RPMI8226 (cell line): Measurements from ENCODE around the gene TUBB2A.
"Not testable (repeated sequence)": the region's sequence is repeated elsewhere in the genome, so short reads cannot be mapped to it uniquely, and the experiment has no call there.

Experiments
- DNase-seq: peaks from one replicate; pipeline ENCODE4 v3.0.0-alpha.2; 2015

The TUBB2A gene

DNA sequence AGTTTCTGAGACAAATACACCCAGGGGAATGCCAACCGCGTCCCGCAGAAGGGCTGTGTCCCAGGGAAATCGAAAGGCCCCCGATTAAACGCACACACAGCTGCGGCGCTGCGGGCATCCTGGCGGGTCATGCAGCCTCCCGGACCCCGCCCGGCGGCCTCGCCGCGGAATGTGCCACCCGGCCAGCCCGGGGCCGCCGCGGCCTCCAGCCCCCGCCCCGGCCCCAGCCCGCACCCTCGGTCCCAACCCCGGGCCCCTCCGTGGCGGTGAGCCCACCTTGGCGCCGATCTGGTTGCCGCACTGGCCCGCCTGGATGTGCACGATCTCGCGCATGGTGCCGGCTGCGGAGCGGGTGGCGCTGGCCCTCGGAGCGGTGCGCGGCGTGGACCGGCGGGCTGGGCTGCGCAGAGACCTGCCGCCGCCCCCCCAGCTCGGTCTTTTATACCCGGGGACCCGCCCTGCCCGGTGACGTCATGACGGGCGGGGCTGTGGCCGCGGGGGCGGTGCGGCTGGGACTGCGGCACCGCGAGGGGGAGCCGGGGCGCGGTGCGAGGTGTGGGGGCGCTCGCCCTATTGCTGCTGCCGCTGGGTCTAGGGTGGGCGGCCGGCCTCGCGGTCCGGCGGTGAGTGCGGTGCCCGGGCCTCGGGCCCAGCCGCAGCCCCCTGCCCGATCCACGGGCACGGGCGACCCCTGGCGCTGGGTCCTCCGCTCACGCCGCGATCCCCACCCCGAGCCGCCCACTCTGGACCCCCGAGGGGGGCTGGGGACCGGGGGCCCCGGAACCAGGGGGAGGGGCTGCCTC, at the start of gene TUBB2A:
TSS of gene TUBB2A (minus strand) at position 414 of the 803 bp plus-strand sequence. CDS start at position 333, 81 bp downstream.
- DNase-seq, result peak; percentile 92

- no peak for DNase-seq
Observed at GRCh38 chr6:3206339-3207015, 49.1 kb upstream of the TUBB2A start.

- no peak for DNase-seq
Observed at GRCh38 chr6:3205913-3206312, 48.6 kb upstream of the TUBB2A start.

GRCh38 chr6:3204921-3205320, 47.6 kb upstream of the TUBB2A start:
- no peak for DNase-seq

- DNase-seq, result peak; percentile 19
Observed at GRCh38 chr6:3202999-3203696, 45.8 kb upstream of the TUBB2A start.

GRCh38 chr6:3201388-3201787, 44.0 kb upstream of the TUBB2A start:
- DNase-seq, result no peak

- DNase-seq, result no peak
Observed at GRCh38 chr6:3200682-3201081, 43.3 kb upstream of the TUBB2A start.

DNA sequence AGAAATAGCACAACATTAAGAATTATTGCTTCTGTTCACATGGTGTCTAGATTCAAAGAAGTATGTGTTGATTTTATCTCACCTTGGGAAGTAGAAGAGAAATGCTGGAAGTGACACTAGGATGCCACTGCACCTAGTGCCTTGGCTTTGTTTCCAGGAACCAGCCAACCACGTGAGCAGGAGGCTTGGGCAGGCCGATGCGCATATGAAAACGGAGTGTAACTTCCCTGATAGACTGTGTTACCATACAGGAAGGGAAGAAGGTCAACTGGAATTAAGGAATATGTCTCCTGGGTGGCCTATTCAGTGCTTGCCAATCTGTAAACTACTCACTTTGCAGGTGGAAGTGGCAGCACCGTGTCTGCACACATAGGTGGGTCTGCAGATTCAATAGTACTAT, 42.0 kb upstream of the TUBB2A start:
- no peak for DNase-seq

DNA sequence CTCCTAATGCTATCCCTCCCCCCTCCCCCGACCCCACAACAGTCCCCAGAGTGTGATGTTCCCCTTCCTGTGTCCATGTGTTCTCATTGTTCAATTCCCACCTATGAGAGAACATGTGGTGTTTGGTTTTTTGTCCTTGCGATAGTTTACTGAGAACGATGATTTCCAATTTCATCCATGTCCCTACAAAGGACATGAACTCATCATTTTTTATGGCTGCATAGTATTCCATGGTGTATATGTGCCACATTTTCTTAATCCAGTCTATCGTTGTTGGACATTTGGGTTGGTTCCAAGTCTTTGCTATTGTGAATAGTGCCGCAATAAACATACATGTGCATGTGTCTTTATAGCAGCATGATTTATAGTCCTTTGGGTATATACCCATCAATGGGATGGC, 40.4 kb upstream of the TUBB2A start:
- not testable (repeated sequence) for DNase-seq

- DNase-seq, result no peak
Observed at GRCh38 chr6:3196770-3197169, 39.4 kb upstream of the TUBB2A start.

DNA sequence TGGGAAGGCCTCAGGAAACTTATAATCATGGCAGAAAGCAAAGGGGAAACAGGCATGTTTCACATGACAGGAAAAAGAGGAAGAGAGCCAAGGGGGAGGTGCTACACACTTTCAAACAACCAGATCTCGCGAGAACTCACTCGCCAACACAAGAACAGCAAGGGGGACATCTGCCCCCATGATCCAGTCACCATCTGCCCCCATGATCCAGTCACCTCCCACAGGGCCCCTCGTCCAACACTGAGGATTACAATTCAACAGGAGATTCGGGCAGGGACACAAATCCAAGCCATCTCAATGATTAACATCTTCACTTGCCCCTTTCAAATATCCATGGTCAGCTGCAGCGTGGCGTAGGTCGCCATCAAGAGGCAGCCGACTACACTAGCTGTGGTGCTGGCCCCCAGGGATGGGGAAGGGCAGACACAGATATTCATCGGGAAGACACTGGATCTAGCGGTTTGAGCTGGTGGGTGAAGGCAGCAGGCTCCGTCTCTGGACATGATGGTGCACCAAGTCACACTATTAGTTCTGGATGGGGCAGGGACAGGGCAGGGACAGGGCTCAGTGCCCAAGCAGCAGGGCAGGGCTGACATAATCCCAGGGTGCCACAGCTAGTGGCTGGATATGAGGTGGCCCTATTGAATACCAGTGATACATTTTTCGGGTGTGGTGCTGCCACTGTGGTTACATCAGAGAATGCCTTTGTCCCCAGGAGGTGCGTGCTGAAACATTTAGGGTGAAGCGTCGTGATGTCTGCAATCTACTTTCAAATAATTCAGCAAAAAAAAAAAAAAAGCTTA, 38.6 kb upstream of the TUBB2A start:
- no peak for DNase-seq

GRCh38 chr6:3195420-3195694, 38.0 kb upstream of the TUBB2A start:
- no peak for DNase-seq

- peak; percentile 64 for DNase-seq
Observed at GRCh38 chr6:3194535-3195419, 37.4 kb upstream of the TUBB2A start.

- no peak for DNase-seq
Observed at GRCh38 chr6:3193102-3193849, 35.9 kb upstream of the TUBB2A start.

- DNase-seq, result no peak
Observed at GRCh38 chr6:3190779-3191178, 33.4 kb upstream of the TUBB2A start.

- no peak for DNase-seq
Observed at GRCh38 chr6:3190056-3190455, 32.7 kb upstream of the TUBB2A start.

GRCh38 chr6:3189192-3189591, 31.8 kb upstream of the TUBB2A start:
- not testable (repeated sequence) for DNase-seq

DNA sequence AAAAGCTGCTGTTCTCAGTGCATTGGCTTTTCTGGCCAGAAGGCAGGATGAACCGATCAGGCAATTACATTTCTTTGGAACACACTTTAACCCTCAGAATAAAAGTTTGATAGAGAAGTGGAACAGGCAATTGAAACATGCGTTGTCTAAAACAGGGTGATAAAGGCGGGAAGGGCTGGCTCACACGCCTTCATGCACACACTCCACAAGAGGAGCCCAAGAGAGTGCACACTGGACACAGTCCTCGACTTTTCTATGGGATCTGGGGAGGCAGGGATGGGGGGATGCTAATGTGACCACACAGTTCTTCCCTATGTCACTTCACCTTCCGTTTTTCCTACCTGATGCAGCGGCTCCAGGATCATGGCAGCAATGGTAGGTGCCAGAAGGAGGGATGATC, 30.9 kb upstream of the TUBB2A start:
- DNase-seq, result no peak

DNA sequence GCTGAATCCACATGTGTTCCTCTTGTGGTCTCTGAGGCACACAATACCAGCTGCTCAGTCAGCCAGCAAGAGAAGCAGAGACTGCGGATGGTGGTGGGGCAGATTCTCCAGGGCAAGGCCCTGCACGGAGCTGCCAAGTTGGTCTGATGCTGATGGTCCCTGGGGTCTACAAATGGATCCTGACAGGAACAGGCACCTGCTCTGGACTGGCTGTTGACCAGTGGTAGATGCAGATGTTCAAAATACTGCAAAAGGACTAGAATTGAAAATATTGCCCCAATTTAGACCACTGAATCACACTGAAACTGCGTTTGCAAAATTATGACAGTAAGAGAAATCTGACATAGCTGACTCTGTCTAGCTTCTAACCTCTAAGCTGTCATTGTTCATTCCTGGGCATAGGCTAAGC, 29.6 kb upstream of the TUBB2A start:
- no peak for DNase-seq

- no peak for DNase-seq
Observed at GRCh38 chr6:3183066-3183465, 25.7 kb upstream of the TUBB2A start.

DNA sequence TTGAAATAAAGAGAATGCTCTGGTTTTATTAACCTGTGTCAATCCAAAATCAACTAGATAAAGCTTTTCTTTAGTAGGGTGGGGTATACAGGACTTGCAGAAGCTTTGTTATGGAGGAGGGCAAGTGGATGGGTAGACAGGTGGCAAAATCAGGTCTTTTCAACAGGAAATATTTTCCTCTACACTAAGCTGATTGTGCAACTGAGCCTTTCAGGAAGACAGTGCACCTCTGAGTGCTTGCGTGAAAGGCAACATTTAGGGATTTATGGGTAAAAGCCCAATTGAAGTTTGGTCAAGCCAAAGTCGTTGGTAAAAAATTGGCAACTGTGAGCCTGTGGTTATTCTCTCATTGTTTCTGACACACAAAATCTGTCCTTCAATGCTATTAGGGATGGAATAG, 23.8 kb upstream of the TUBB2A start:
- no peak for DNase-seq
